Measurements from ENCODE around the gene HUWE1. TPM values are rescaled to one million over a fixed set of nuclear protein-coding genes. Genes with fewer than 3 reads are reported as not detected.

The HUWE1 gene, protein sequence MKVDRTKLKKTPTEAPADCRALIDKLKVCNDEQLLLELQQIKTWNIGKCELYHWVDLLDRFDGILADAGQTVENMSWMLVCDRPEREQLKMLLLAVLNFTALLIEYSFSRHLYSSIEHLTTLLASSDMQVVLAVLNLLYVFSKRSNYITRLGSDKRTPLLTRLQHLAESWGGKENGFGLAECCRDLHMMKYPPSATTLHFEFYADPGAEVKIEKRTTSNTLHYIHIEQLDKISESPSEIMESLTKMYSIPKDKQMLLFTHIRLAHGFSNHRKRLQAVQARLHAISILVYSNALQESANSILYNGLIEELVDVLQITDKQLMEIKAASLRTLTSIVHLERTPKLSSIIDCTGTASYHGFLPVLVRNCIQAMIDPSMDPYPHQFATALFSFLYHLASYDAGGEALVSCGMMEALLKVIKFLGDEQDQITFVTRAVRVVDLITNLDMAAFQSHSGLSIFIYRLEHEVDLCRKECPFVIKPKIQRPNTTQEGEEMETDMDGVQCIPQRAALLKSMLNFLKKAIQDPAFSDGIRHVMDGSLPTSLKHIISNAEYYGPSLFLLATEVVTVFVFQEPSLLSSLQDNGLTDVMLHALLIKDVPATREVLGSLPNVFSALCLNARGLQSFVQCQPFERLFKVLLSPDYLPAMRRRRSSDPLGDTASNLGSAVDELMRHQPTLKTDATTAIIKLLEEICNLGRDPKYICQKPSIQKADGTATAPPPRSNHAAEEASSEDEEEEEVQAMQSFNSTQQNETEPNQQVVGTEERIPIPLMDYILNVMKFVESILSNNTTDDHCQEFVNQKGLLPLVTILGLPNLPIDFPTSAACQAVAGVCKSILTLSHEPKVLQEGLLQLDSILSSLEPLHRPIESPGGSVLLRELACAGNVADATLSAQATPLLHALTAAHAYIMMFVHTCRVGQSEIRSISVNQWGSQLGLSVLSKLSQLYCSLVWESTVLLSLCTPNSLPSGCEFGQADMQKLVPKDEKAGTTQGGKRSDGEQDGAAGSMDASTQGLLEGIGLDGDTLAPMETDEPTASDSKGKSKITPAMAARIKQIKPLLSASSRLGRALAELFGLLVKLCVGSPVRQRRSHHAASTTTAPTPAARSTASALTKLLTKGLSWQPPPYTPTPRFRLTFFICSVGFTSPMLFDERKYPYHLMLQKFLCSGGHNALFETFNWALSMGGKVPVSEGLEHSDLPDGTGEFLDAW (N-terminal part only)
- polyA plus RNA-seq (53.6 to 66.5 TPM (median 55.7 TPM) in 3 replicates), polyA minus RNA-seq (223 to 344 TPM (median 328 TPM) in 3 replicates)
- 59.4 TPM for polyA plus RNA-seq (2011; ENCODE audit: low read depth)
- polyA plus RNA-seq (2011; cell fraction: cytosol; rRNA removed) = 34.0 and 54.8 TPM in 2 replicates
- polyA plus RNA-seq (2011; cell fraction: nucleus; rRNA removed) = 266 and 282 TPM in 2 replicates
- 67.6 and 78.3 TPM in 2 replicates for polyA plus RNA-seq (2012; ENCODE audit: low replicate concordance)
- polyA minus RNA-seq (2011; cell fraction: cytosol; rRNA and poly(A)+ RNA removed) = 106 TPM
- polyA minus RNA-seq (2011; cell fraction: nucleus; rRNA and poly(A)+ RNA removed) = 327 and 509 TPM in 2 replicates

- no peak for FAIRE-seq
- TF ChIP-seq EZH2 (IDR thresholded peaks at IDR 0.05; ENCODE audit: low read length) (no peak), CTCF (optimal IDR thresholded peaks at IDR 0.05 in 1 of 3, IDR thresholded peaks at IDR 0.05 in 1 of 3, conservative IDR thresholded peaks at IDR 0.05 in 1 of 3; ENCODE audit: extremely low read depth in 1 of 3, insufficient read depth in 2 of 3, low read length in 3 of 3) (no peak)
- H3K4me3 ChIP-seq (ENCODE audit: control insufficient read depth in 2 of 3, extremely low read depth in 1 of 3, insufficient read depth in 2 of 3, low read depth in 1 of 3, low read length in 3 of 3) = peak within 1 kb of the TSS; percentile 69 to 74 (median 72)
Observed at GRCh38 chrX:53686151-53686885, at the start of gene HUWE1. Gene HUWE1 (minus strand): TSS chrX:53686719. CDS start chrX:53654107, 32,612 bp downstream.

GRCh38 chrX:53732797-53733196, 46.3 kb upstream of the HUWE1 start:
- no peak for FAIRE-seq
- TF ChIP-seq EZH2 (IDR thresholded peaks at IDR 0.05; ENCODE audit: low read length) (no peak), CTCF (optimal IDR thresholded peaks at IDR 0.05 in 1 of 3, IDR thresholded peaks at IDR 0.05 in 1 of 3, conservative IDR thresholded peaks at IDR 0.05 in 1 of 3; ENCODE audit: extremely low read depth in 1 of 3, insufficient read depth in 2 of 3, low read length in 3 of 3) (no peak)
- no peaks in the 10 kb centered on the region for H3K27me3 ChIP-seq (ENCODE audit: control insufficient read depth, extremely low read depth, insufficient read depth, low read length)
- no peak overlapping the region for H2AFZ ChIP-seq (ENCODE audit: control insufficient read depth, low read length)
- no peak overlapping the region for H3K27ac ChIP-seq (ENCODE audit: control insufficient read depth, insufficient read depth, low read length)
- H3K79me2 ChIP-seq (ENCODE audit: control insufficient read depth, insufficient read depth, low read length) = no peaks in the 10 kb centered on the region
- no peak overlapping the region for H3K4me2 ChIP-seq (ENCODE audit: control insufficient read depth, extremely low read depth, insufficient read depth, low read depth, low read length)
- DNase-seq (ENCODE audit: low read depth, low spot score) = no peak
- H3K9me3 ChIP-seq (ENCODE audit: control insufficient read depth, low read depth, low read length) = no peaks in the 10 kb centered on the region
- no peak overlapping the region for H3K4me3 ChIP-seq (ENCODE audit: control insufficient read depth in 2 of 3, extremely low read depth in 1 of 3, insufficient read depth in 2 of 3, low read depth in 1 of 3, low read length in 3 of 3)
- dilution Hi-C loops (cut with MboI; ENCODE audit: extremely low pct_ligation_motif_present, low sequenced_read_pairs) = no loop called here
- no peak overlapping the region for H3K9ac ChIP-seq (ENCODE audit: control insufficient read depth, extremely low read depth, insufficient read depth, low read length)
- H3K9me1 ChIP-seq (ENCODE audit: control insufficient read depth, extremely low read depth, insufficient read depth, low read length) = no peaks in the 10 kb centered on the region
- H3K36me3 ChIP-seq (ENCODE audit: control insufficient read depth in 2 of 2, extremely low read depth in 1 of 2, insufficient read depth in 2 of 2, low read length in 2 of 2) = no peaks in the 10 kb centered on the region
- no peaks in the 10 kb centered on the region for H4K20me1 ChIP-seq (ENCODE audit: control insufficient read depth, extremely low read depth, insufficient read depth, low read length)
- no peaks in the 10 kb centered on the region for H3K4me1 ChIP-seq (ENCODE audit: control insufficient read depth, extremely low read depth, insufficient read depth, low read length)

More at GRCh38 chrX:53686151-53686885, at the start of gene HUWE1:
- dilution Hi-C loops (cut with MboI; ENCODE audit: extremely low pct_ligation_motif_present, low sequenced_read_pairs) = no loop called here
- Histone ChIP-seq H4K20me1 (ENCODE audit: control insufficient read depth, extremely low read depth, insufficient read depth, low read length) (no peaks in the 10 kb centered on the region), H3K4me2 (ENCODE audit: control insufficient read depth, extremely low read depth, insufficient read depth, low read depth, low read length) (peak within 1 kb of the TSS; percentile 87), H3K9ac (ENCODE audit: control insufficient read depth, extremely low read depth, insufficient read depth, low read length) (peak within 1 kb of the TSS; percentile 82), H3K36me3 (ENCODE audit: control insufficient read depth in 2 of 2, extremely low read depth in 1 of 2, insufficient read depth in 2 of 2, low read length in 2 of 2) (no peaks in the 10 kb centered on the region), H3K4me1 (ENCODE audit: control insufficient read depth, extremely low read depth, insufficient read depth, low read length) (peaks cover 2% of the 10 kb centered on the region), H3K9me3 (ENCODE audit: control insufficient read depth, low read depth, low read length) (no peaks in the 10 kb centered on the region), H3K27ac (ENCODE audit: control insufficient read depth, insufficient read depth, low read length) (peak within 1 kb of the TSS; percentile 92), H3K27me3 (ENCODE audit: control insufficient read depth, extremely low read depth, insufficient read depth, low read length) (no peaks in the 10 kb centered on the region), H2AFZ (ENCODE audit: control insufficient read depth, low read length) (peak within 1 kb of the TSS; percentile 86), H3K79me2 (ENCODE audit: control insufficient read depth, insufficient read depth, low read length) (peaks cover 26% of the 10 kb centered on the region), H3K9me1 (ENCODE audit: control insufficient read depth, extremely low read depth, insufficient read depth, low read length) (no peaks in the 10 kb centered on the region)
- no peak for DNase-seq (ENCODE audit: low read depth, low spot score)
